NCI-H748 treated with DMSO at 0.1 percent for 48 hours (cell line): ENCODE measurements around the gene C2.
"Not testable (repeated sequence)": the region's sequence is repeated elsewhere in the genome, so short reads cannot be mapped to it uniquely, and the experiment has no call there.

Experiments
- DNase-seq: peaks from one replicate; lab custom pipeline; 2025; lab: John Stamatoyannopoulos, UW

C2 gene

GRCh38 chr6:31979238-31979898 lies 51.9 kb downstream of the C2 start:
- no peak for DNase-seq

GRCh38 chr6:31980195-31980876 lies 52.8 kb downstream of the C2 start:
- DNase-seq, result not testable (repeated sequence)

DNA sequence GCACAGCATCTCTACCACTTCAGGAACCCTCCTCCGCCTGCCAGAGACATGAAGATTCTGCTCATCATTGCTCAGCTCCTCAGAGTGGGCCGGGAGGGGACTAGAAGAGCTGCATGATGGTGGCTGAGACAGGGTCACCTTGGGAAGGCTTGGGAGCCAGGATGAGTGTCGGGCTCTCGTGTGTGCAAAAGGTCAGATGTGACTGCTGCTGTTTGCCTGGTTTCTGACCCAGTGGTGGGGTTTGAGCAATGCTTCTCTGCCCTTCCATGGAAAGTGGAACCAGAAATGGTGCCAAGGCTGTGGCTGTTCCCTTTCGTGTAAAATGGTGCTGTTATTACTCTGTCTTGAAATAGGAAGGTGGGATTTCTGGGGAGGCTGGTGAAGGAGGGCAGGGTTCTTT lies 53.5 kb downstream of the C2 start:
- DNase-seq, result not testable (repeated sequence)

DNA sequence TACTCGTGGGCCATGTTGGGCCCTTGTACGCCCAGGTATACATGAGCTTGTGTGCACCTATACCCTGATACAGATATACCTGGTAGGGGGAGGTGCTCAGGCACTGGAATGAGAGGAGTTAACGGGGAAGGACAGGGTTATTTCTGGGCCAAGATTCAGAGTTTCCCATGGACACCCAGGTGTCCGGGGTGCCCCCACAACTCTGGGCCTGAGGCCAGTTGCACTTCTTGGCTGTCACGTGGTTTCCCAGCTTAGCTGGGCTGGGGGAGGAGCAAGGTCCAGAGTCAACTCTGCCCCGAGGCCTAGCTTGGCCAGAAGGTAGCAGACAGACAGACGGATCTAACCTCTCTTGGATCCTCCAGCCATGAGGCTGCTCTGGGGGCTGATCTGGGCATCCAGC lies 54.2 kb downstream of the C2 start, which contains the start of gene C4A:
Gene C4A, plus strand, starts transcription at position 314 of the 400 bp plus-strand sequence. Its CDS starts 51 bp downstream, at position 365.
- not testable (repeated sequence) for DNase-seq

GRCh38 chr6:31989363-31989762 lies 61.8 kb downstream of the C2 start:
- DNase-seq, result not testable (repeated sequence)

DNA sequence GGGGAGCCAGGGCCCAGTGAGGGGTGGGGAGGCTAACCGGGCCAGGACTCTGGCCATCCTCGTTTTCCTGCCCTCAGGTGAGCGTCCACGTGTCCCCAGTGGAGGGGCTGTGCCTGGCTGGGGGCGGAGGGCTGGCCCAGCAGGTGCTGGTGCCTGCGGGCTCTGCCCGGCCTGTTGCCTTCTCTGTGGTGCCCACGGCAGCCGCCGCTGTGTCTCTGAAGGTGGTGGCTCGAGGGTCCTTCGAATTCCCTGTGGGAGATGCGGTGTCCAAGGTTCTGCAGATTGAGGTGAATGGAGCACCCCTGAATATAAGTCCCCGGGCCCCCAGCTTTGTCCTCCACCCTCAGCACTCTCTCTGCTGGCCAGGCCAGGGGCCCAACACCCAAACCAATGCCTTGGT lies 66.9 kb downstream of the C2 start:
- not testable (repeated sequence) for DNase-seq
